GM12801 (cell line): ENCODE data around the gene CALML5.

Source experiments
- CTCF ChIP-seq: IDR thresholded peaks from one replicate; pipeline ENCODE4 v1.5.1; 2011; ENCODE audit warnings: control low read depth; ENCODE audit not compliant: insufficient read length; ENCODE audit errors: extremely low read depth

The CALML5 gene

DNA sequence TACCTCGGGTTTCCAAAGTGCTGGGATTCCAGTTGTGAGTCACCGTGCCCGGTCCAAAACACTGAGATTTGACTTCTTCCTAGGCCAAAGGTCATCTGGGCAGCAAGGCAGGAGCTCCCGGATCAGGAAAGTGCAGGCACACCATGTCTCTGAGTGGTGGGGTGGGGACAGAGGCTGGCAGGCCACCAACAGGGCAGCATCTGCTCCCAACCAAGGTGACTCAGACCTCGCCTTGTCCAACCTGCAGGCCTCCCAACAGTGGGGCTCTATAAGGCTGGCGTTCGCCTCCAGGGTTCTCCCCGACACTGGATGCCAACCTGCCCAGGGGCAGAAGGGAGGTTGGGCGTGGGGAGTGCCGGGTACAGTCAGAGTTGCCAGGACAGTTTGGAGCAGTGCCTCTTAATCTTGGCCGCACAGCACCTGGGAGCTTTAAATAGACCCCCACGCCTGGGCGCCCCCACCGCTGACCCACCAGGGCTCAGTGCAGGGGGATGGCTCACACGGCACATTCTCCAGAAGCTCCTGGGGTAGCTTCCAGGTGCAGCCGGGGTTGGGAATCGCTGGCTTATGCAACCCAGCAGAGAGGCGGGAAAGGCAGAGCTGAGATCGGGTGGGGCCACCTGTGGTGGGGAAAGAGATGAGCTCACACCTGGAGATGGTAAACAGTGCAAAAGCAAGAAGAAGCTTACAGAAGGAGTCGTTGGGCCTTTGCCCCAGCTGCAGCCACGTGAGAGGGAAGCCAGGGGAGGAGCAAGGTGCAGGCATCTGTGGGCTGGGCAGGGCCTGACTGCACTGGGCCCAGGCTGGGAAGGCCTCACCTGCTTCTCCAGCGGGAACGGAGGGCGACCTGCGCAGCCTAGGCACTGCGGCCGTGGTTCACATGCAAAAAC lies 10.9 kb downstream of the CALML5 start:
- TF ChIP-seq CTCF = no peak

DNA sequence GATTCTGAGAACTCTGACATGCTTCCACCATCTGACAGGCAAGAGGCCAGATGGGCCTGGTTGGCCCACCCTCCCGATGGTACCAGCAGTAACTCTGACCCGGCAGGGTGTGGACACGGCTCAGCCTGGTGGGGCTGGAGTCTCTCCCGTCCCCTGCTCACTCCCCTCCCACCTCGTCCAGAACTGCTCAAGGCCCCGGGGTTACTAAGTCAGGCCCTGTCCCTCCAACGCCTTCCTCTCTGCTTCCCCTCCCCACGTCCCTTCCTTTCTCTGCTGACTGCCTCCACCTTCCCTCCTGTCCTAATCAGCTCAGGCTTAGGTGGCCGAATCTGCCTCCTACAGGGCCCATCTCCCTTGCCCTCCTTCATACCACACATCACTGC lies 12.5 kb downstream of the CALML5 start:
- no peak for TF ChIP-seq CTCF

DNA sequence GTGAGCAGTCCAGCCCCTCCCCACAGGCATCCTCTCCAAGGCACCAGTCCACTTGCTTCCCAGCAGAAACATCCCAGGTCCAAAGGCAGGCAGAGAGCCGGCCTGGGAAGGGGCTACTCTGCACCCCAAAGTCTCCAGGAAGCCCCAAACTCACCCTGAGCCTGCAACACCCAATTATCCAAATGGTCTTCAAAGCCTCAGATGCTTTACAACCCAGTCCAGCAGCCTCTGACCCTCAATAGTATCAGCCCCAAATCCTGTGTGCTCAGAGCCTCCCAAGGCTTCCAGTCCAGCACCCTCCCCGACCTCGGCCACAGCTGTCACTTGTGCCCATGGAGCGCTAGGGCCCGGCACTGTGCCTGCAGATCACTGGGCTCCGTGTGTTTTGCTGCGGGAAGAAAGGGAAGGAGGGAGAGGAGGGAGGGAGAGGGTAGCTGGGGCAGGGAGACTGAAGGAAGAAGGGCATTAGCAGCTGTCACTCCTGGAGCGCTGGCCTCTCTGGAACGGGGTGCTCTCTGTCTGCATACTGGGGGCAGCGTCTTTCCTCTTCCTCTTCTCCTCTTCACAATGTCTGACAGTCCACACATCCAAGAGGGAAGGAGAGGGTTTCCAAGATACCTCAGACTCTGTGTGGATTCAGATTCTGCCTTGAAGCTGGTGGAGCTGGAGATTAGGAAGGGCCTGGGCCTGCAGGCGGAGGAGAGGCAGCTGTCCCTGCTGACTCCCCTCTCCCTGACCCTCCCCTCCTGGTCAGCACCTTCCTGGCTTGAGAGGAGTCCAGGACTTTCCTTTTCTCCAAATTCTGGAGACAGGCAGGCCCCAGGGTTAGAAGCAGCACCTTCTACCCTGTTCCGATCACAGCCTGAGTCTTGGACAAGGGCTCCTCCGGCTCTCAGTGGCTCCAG lies 13.2 kb downstream of the CALML5 start:
- TF ChIP-seq CTCF = no peak

DNA sequence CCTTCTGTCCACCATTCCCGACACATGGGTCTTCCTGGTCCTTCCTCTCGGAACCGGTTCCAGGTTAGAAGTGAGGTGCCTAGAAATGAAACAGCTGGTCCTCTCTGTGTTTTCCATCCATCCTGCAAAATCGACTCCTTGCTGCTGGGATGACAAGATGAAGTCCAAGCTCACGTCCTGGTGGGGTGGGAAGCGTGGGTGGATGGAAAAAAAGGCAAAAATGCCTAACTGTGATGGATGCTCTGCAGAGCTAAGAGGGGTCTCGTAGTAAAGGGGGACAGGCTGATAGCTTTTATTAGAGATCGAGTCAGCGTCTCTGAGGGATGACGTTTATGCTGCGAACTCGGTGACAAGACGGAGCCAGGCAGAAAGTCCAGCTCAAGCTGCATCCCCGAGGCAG lies 14.1 kb downstream of the CALML5 start:
- no peak for TF ChIP-seq CTCF

- TF ChIP-seq CTCF = no peak
These were observed 15.2 kb downstream of the CALML5 start for GRCh38 chr10:5484205-5484604.

GRCh38 chr10:5482016-5482415 lies 17.4 kb downstream of the CALML5 start:
- TF ChIP-seq CTCF = no peak

GRCh38 chr10:5481121-5481520 lies 18.2 kb downstream of the CALML5 start:
- TF ChIP-seq CTCF = no peak
